Mucosa of descending colon (tissue), 3 donors: ENCODE results near the gene RTN4RL2. TPM values are rescaled to one million over a fixed set of nuclear protein-coding genes. Genes with fewer than 3 reads are reported as not detected.
A peak's percentile ranks its signal among the peaks of the same experiment; 100 is the strongest.
"Not testable (repeated sequence)": the region's sequence is repeated elsewhere in the genome, so short reads cannot be mapped to it uniquely, and the experiment has no call there.

Source experiments
- ATAC-seq: fragments of 200-7000 bp; cut with Tn5 transposase; one replicate; pipeline ENCODE4 v1.9.1; 2020; ENCODE audit warnings: mild to moderate bottlenecking, moderate library complexity
- DNase-seq, 3 donors: peaks; one replicate each; pipeline ENCODE4 v3.0.0-alpha.2; 2020
- H3K36me3 ChIP-seq: fragments of 200-600 bp; one replicate; pipeline ENCODE4 v1.8.0; 2021; ENCODE audit warnings: low read depth, mild to moderate bottlenecking
- H3K4me1 ChIP-seq: fragments of 200-600 bp; one replicate; pipeline ENCODE4 v1.8.0; 2021; ENCODE audit warnings: low read depth, mild to moderate bottlenecking
- H3K4me3 ChIP-seq: fragments of 200-600 bp; one replicate; pipeline ENCODE4 v1.8.0; 2021; ENCODE audit warnings: mild to moderate bottlenecking
- H3K9me3 ChIP-seq: fragments of 200-600 bp; one replicate; pipeline ENCODE4 v1.8.0; 2021; ENCODE audit warnings: mild to moderate bottlenecking
- intact Hi-C, 2 donors: fragments of 100-400 bp; cut with DNase I in 1 of 2; cut with micrococcal nuclease in 1 of 2; formaldehyde crosslinking; loops; one replicate each; pipeline versions ENCODE4 v1.11.0 to v1.11.1; 2022; cut with DNase I, micrococcal nuclease
- total RNA-seq, 3 donors: library from RNA; stranded (reverse); fragmentation: NEBNext Ultra II Directional in 2 of 3; extraction: Animal tissue kit (Norgen Biotek cat#: 25700) in 2 of 3; gene quantifications; one replicate each; pipeline versions ENCODE4 v1.2.1 to v1.2.4, GENCODE V29; 2021 to 2023
- TF ChIP-seq, protein P1 (sequence below): fragments of 200-600 bp; IDR thresholded peaks from one replicate; pipeline ENCODE4 v1.8.0; 2022; ENCODE audit warnings: antibody characterized with exemption, mild to moderate bottlenecking
- donor health status: DM: no; HTN: no; CAD: no; lungs with moderate emphysema.
- donor health status: DM: no; HTN: no; CAD: no.
- donor health status: DM: no; HTN: yes; CAD: no.

RTN4RL2 gene
- total RNA-seq, 3 donors from 2014 or later, result 0.38 to 0.73 (median 0.48) TPM

DNA sequence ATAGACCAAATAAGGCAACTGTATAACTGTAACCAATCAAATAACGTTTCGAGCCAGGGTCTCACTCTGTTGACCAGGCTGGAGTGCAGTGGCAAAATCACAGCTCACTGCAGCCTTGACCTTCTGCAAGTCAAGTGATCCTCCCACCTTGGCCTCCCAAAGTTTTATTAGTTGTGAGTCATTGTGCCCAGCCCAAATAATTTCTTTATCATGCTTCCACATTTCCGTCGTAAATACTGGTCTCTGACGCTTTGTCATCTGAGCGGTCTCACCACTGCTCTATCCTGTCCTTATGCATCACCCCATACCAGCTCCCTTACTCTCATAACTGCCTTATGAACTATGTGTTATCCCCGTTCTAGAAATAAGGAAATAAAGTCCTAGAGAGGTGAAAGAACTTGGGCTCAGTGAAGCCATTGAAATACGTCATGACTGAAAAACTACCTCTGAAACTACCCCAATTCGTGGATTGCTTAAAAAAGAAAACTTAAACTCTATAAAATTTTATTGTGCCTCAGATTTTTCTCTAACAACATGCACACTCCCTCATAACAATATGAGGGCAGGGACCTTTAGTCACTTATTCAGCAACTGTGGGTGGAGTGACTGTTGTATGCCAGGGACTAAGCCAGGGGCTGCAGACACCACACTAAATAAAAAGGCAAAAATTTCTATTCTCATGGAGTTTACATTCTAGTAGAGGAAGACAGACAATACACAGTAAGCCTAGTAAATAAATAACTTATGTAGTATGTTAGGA is 15.8 kb upstream of the RTN4RL2 start:
- DNase-seq, result peak in 1 of 3 donors; percentile 12
- Histone ChIP-seq H3K4me3 (no peak overlapping the region), H3K36me3 (no peaks in the 10 kb centered on the region), H3K4me1 (peaks cover 7% of the 10 kb centered on the region), H3K9me3 (no peaks in the 10 kb centered on the region)
- TF ChIP-seq, protein P1, sequence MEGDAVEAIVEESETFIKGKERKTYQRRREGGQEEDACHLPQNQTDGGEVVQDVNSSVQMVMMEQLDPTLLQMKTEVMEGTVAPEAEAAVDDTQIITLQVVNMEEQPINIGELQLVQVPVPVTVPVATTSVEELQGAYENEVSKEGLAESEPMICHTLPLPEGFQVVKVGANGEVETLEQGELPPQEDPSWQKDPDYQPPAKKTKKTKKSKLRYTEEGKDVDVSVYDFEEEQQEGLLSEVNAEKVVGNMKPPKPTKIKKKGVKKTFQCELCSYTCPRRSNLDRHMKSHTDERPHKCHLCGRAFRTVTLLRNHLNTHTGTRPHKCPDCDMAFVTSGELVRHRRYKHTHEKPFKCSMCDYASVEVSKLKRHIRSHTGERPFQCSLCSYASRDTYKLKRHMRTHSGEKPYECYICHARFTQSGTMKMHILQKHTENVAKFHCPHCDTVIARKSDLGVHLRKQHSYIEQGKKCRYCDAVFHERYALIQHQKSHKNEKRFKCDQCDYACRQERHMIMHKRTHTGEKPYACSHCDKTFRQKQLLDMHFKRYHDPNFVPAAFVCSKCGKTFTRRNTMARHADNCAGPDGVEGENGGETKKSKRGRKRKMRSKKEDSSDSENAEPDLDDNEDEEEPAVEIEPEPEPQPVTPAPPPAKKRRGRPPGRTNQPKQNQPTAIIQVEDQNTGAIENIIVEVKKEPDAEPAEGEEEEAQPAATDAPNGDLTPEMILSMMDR, result no peak
- intact Hi-C loops, result no loop called here
- ATAC-seq, result peak; percentile 90

DNA sequence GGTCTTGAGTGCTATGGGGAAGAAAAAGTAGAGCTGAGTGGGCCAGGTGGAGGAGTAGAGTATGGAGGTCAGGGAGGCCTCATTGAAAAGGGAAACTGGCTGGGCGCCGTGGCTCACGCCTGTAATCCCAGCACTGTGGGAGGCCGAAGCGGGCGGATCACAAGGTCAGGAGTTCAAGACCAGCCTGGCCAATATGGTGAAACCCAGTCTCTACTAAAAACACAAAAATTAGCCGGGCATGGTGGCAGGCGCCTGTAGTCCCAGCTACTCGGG is 15.3 kb upstream of the RTN4RL2 start:
- H3K4me1 ChIP-seq, H3K4me3 ChIP-seq, DNase-seq, H3K36me3 ChIP-seq, H3K9me3 ChIP-seq, intact Hi-C loops: not testable (repeated sequence)
- peak; percentile 42 for ATAC-seq

DNA sequence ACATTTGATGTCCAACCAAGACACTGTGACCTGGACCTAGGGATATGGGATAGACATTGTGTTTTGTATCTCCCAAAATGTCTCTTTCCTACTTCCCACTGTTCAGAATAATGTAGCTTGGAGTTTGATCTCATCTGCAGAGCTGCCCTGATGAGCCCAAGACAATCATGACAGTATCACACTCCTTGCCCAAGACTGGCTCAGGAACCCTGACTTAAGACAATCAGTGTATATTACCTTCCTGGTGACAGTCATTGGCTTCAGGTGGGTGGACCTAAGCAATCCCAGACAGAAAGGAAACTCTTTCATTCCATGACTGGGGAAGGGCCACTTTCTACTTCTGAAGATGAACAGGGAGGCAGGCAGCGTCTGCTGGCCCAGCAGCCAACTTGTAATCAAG is 14.3 kb upstream of the RTN4RL2 start:
- Histone ChIP-seq H3K4me3 (no peak overlapping the region), H3K9me3 (no peaks in the 10 kb centered on the region), H3K4me1 (peaks cover 7% of the 10 kb centered on the region), H3K36me3 (no peaks in the 10 kb centered on the region)
- ATAC-seq (peak; percentile 55), DNase-seq (no peak)
- intact Hi-C loops, result no loop called here
- TF ChIP-seq, protein P1, result no peak

DNA sequence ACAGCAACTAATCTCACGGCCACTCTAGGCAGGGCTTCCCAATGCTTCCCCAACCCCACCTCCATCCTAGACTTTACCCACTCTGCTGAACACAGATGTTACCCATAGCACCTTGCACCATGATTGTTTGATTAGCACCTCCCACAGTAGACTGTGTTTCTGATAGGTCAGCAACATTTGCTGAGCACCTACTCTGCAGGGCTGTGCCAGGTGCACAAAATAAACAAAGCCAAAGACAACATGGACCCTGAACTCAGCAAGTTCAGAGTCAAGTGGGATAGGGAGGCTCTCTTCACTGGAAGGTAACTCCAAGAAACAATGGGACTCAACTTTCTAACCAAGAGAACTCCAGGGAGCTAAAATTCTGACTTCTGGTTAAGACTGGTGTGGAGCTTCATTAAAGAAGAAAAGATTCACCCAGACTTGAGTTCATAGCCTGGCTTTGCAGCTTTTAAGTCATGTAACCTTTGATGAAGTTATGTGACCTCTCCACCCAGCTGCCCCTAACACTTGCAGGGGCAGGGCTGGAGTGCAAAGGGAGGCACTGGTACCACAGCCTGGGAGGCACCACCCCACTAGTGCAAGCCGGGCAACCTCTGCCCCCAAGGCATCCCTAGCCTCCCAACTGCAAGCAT is 6.7 kb upstream of the RTN4RL2 start:
- intact Hi-C loops, result no loop called here
- Histone ChIP-seq H3K4me3 (no peak overlapping the region), H3K36me3 (no peaks in the 10 kb centered on the region), H3K4me1 (peaks cover 14% of the 10 kb centered on the region), H3K9me3 (no peaks in the 10 kb centered on the region)
- ATAC-seq (peak; percentile 83), DNase-seq (peak in 1 of 3 donors; percentile 39)
- TF ChIP-seq, protein P1, result no peak

DNA sequence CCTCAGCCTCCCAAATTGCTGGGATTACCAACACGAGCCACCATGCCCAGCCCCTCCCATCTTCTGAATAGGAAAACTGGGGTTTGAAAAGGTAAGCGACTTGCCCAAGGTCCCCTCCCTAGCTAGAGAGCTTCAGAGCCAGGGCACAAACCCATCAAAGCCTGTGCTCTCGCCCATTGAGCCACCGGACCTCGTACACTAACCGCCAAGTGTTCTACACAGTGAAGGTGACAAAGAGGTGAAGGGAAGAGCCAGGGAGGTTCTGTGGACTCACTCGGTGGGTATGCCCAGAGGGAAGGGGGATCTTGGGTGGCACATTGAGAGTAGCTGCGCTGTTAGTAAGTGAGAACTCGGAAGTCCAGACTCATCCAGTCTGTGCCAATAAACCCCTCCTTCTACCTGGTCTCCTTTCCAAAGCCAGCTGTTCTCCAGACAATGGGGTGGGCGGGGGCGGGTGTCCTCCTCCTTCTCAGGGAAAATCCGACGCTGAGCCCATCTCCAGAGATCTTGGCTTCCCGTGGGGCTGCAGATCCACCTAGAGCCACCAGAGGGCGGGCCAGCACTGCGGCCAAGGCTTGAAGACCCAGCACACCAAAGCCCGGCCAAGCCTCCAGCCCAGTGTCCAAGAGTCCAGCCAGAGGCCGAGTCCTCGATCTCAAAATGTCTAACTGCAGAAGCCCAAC is 3.2 kb upstream of the RTN4RL2 start:
- intact Hi-C loops, result loop anchor here in 1 of 2 donors (5.0 kb wide), 1 partner anchor 70 kb away; no protein-coding TSS in a partner anchor

More for the DNA sequence above, 3.2 kb upstream of the RTN4RL2 start:
- peak; percentile 82 for ATAC-seq
- Histone ChIP-seq H3K9me3 (no peaks in the 10 kb centered on the region), H3K4me1 (peaks cover 31% of the 10 kb centered on the region), H3K36me3 (no peaks in the 10 kb centered on the region), H3K4me3 (no peak overlapping the region)
- peak; percentile 87 to 92 (median 90) for DNase-seq
- TF ChIP-seq, protein P1, result peak; percentile 99
